Gastrocnemius medialis (tissue), 4 donors: ENCODE measurements around the gene AGAP2.

Source experiments
- POLR2A ChIP-seq, 2 donors: fragments of 450-650 bp; IDR thresholded peaks; one replicate each; pipeline ENCODE4 v1.6.1; 2017; ENCODE audit warnings: antibody characterized with exemption in 2 of 2, mild to moderate bottlenecking in 2 of 2, moderate library complexity in 2 of 2
- TF ChIP-seq, protein P1 (sequence below), 5 experiments: fragments of 450-650 bp in 3 of 5; fragments of 200-600 bp in 2 of 5; sonication (generic) in 2 of 5; IDR thresholded peaks in 4 of 5; conservative IDR thresholded peaks in 1 of 5; 1 replicate in 4 of 5; 2 replicates in 1 of 5; pipeline ENCODE4 v1.5.1; 2016 to 2019; ENCODE audit warnings: antibody characterized with exemption in 5 of 5, mild to moderate bottlenecking in 3 of 5, moderate library complexity in 3 of 5

DNA sequence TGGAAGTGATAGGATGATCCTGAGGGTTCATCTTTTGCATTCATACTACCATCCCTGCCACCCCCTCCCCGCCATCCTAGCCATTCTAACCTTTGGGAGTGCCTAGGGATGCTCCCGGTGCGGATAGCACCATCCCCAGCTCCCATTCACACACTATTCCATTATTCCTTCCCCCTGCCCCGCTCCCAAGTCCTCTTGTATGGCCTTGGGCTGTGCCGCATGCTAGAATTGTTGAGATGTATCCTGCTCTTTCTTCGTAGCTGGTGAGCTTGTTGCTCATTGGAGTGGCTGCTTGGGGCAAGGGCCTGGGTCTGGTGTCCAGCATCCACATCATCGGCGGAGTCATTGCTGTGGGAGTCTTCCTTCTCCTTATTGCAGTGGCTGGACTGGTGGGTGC, 6.9 kb upstream of the AGAP2 start:
- TF ChIP-seq, protein P1, sequence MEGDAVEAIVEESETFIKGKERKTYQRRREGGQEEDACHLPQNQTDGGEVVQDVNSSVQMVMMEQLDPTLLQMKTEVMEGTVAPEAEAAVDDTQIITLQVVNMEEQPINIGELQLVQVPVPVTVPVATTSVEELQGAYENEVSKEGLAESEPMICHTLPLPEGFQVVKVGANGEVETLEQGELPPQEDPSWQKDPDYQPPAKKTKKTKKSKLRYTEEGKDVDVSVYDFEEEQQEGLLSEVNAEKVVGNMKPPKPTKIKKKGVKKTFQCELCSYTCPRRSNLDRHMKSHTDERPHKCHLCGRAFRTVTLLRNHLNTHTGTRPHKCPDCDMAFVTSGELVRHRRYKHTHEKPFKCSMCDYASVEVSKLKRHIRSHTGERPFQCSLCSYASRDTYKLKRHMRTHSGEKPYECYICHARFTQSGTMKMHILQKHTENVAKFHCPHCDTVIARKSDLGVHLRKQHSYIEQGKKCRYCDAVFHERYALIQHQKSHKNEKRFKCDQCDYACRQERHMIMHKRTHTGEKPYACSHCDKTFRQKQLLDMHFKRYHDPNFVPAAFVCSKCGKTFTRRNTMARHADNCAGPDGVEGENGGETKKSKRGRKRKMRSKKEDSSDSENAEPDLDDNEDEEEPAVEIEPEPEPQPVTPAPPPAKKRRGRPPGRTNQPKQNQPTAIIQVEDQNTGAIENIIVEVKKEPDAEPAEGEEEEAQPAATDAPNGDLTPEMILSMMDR (IDR thresholded peaks at IDR 0.05 in 4 of 5, conservative IDR thresholded peaks at IDR 0.05 in 1 of 5), result no peak
- TF ChIP-seq POLR2A (IDR thresholded peaks at IDR 0.05), result no peak
